HFFc6 (cell line): ENCODE data around the gene CAPN13. TPM values are rescaled to one million over a fixed set of nuclear protein-coding genes. Genes with fewer than 3 reads are reported as not detected.

Experiments
- DNase-seq: peaks from one replicate; pipeline ENCODE4 v3.0.0-alpha.2; 2018
- H3K27ac Mint-ChIP-seq: 2 replicates; pipeline ENCODE4 v1.8.0; 2020; ENCODE audit warnings: mild to moderate bottlenecking, mixed read lengths
- H3K27me3 Mint-ChIP-seq: 2 replicates; pipeline ENCODE4 v1.8.0; 2021; ENCODE audit warnings: mild to moderate bottlenecking, moderate library complexity, mixed read lengths; ENCODE audit not compliant: insufficient read depth
- H3K36me3 Mint-ChIP-seq: 2 replicates; pipeline ENCODE4 v1.8.0; 2021; ENCODE audit warnings: low read depth, mixed read lengths
- H3K4me1 Mint-ChIP-seq: 2 replicates; pipeline ENCODE4 v1.8.0; 2020; ENCODE audit warnings: low read depth, mixed read lengths
- H3K4me3 Mint-ChIP-seq: 2 replicates; pipeline ENCODE4 v1.8.0; 2020; ENCODE audit warnings: mild to moderate bottlenecking, moderate library complexity, mixed read lengths
- H3K9me3 Mint-ChIP-seq: 2 replicates; pipeline ENCODE4 v1.8.0; 2020; ENCODE audit warnings: mild to moderate bottlenecking, mixed read lengths
- total RNA-seq, 6 experiments: library from RNA; stranded (reverse); fragmentation: NEBNext Ultra II Directional; extraction: Animal tissue kit (Norgen Biotek cat#: 25700); gene quantifications; 2 replicates in 1 of 6; 3 replicates in 5 of 6; pipeline ENCODE4 v1.2.3, GENCODE V29; 2021
- TF ChIP-seq, protein P1 (sequence below): fragments of 200-600 bp; sonication (generic); IDR thresholded peaks from 2 replicates; pipeline ENCODE4 v1.5.0; 2021; ENCODE audit warnings: antibody characterized with exemption, mild to moderate bottlenecking

Gene CAPN13
- total RNA-seq, 6 experiments from 2014 or later, result not detected

DNA sequence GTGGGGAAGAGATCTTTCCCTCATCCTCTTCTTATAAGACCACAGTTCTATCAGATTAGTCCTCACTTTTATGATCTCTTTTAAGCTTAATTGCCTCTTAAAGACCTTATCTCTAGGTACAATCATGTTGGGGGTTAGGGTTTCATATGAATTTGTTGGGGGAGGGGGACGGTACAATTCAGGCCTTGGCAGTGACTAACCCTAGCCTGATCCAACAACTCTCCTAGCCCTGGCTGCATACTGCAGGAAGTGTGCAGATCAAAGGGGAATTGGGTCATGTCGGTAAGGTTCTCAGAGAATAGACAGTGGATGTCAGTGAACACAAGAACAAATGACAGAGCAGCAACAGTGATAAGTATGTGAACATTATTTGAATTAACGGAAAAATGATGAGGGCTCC, 16.4 kb downstream of the CAPN13 start:
- no peaks in the 10 kb centered on the region for H3K9me3 Mint-ChIP-seq
- no peaks in the 10 kb centered on the region for H3K36me3 Mint-ChIP-seq
- H3K27me3 Mint-ChIP-seq, result peaks cover 4% of the 10 kb centered on the region
- no peak overlapping the region for H3K4me3 Mint-ChIP-seq
- DNase-seq, result no peak
- TF ChIP-seq, protein P1, sequence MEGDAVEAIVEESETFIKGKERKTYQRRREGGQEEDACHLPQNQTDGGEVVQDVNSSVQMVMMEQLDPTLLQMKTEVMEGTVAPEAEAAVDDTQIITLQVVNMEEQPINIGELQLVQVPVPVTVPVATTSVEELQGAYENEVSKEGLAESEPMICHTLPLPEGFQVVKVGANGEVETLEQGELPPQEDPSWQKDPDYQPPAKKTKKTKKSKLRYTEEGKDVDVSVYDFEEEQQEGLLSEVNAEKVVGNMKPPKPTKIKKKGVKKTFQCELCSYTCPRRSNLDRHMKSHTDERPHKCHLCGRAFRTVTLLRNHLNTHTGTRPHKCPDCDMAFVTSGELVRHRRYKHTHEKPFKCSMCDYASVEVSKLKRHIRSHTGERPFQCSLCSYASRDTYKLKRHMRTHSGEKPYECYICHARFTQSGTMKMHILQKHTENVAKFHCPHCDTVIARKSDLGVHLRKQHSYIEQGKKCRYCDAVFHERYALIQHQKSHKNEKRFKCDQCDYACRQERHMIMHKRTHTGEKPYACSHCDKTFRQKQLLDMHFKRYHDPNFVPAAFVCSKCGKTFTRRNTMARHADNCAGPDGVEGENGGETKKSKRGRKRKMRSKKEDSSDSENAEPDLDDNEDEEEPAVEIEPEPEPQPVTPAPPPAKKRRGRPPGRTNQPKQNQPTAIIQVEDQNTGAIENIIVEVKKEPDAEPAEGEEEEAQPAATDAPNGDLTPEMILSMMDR, result no peak
- no peak overlapping the region for H3K27ac Mint-ChIP-seq
- H3K4me1 Mint-ChIP-seq, result no peaks in the 10 kb centered on the region

DNA sequence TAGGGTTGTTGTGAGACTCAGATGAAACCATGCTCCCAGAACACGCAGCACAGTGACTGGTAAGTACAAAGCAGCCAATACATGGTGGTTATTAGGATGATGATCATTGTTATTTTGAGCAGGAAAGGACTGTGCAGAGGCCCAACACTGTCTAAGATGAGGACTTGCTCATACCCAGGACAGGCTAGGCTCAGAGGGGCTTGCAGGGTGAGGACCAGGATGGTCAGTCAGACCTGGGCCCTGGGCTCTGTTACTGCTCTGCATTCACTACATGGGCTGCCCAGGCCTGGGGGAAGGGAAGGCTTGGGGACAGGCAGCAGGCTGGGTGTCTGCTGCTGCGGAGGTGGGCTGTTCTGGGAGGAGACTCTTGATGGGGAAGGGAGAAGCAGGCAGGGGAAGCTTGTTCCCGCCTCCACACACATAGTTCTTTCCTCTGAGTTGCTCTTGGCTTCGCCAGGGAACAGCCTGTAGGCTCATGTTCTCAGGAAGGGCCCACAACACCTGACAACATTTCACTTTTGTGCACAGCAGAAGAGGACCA, 17.5 kb downstream of the CAPN13 start:
- TF ChIP-seq, protein P1, result no peak
- H3K4me1 Mint-ChIP-seq, result no peaks in the 10 kb centered on the region
- H3K27me3 Mint-ChIP-seq, result peaks cover 4% of the 10 kb centered on the region
- H3K36me3 Mint-ChIP-seq, result no peaks in the 10 kb centered on the region
- no peak for DNase-seq
- no peaks in the 10 kb centered on the region for H3K9me3 Mint-ChIP-seq
- H3K27ac Mint-ChIP-seq, result no peak overlapping the region
- H3K4me3 Mint-ChIP-seq, result no peak overlapping the region

DNA sequence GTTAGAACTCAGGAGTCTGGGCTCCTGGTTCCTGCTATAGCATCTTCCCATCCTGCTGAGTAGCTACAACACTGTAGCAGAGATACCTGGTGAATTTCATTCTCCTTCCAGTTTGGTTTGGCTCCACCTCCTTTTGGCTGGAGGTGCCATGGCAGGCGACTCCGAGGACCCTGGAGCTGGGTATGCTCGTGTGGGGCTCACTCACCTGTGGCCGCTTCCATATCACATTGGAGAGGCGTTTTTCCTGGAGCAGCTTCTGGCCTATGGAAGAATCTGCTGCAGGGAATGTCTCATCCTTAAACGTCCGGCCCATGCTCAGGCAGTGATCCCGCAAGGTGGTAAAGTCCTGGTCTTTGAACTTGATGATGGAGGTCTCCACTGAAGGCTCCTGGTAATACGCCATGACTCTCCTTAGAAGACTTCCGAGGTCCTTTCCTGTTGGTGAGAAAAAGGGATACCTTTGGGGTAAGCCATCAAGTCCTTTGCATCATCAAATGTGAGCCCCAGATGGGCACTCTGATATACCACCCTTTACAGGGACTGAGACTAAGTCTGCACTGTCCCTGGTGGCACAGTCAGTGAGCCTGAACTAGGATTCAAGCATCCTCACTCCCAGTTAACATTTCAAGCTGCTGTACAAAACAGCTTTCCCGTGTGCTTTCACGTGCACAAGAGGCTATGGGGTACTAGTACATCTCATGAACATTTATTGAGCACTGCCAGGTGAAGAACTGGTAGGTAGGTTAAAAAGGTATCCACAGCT, 20.1 kb downstream of the CAPN13 start:
- Mint-ChIP-seq H3K36me3 (no peaks in the 10 kb centered on the region), H3K27me3 (peaks cover 9% of the 10 kb centered on the region), H3K9me3 (no peaks in the 10 kb centered on the region), H3K4me3 (no peak overlapping the region), H3K27ac (no peak overlapping the region), H3K4me1 (no peaks in the 10 kb centered on the region)
- DNase-seq, result no peak
- TF ChIP-seq, protein P1, result no peak

DNA sequence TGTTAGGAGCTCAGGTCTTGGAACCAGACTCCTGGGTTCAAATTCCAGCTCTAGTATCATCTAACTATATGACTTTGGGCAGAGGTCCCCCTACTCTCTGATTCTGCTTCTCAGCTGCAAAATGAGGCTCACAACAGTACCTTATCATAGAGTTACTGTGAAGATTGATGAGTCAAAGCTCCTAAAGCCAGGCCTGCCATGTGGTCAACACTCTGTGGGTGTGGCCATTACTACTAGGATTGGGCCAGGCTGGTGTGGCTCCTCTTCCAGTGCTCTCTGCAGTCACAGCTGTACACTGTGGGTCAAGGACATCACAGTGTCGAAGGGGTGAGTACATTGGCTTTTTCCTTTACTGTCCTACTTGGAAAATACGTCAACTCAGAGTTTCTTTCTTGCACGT, 22.6 kb downstream of the CAPN13 start:
- Mint-ChIP-seq H3K27ac (no peak overlapping the region), H3K9me3 (no peaks in the 10 kb centered on the region), H3K36me3 (no peaks in the 10 kb centered on the region), H3K27me3 (peaks cover 9% of the 10 kb centered on the region), H3K4me1 (no peaks in the 10 kb centered on the region), H3K4me3 (no peak overlapping the region)
- no peak for DNase-seq
- TF ChIP-seq, protein P1, result no peak

DNA sequence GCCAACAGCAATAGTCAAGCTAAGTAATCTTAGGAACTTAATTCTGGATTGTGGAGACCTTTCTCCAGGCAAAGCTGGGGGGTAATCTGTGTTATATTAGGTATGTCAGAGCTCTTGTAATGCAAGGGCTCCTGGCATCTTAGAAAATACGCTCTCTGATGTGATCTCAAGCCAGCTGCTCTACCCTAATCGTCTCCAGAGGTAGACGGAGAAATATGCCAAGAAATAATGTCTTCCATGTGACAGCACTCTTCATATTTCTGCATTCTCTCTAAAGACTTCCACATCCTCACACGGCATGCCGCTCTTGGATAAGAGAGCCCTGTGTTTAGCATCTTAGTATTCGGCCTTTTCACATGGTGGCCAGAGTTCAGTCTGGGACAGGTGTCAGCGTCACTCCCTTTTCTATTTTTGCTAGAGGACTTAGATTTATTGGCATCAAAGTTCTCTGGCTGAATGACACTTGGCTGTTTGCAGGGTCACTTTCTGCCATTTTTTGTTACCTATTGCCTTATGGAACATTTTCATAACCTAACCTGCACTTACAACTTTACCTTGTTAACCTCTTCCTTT, 25.2 kb downstream of the CAPN13 start:
- Mint-ChIP-seq H3K36me3 (no peaks in the 10 kb centered on the region), H3K4me1 (no peaks in the 10 kb centered on the region), H3K27me3 (peaks cover 8% of the 10 kb centered on the region), H3K4me3 (no peak overlapping the region), H3K27ac (no peak overlapping the region), H3K9me3 (no peaks in the 10 kb centered on the region)
- TF ChIP-seq, protein P1, result no peak
- no peak for DNase-seq
